Measurements from ENCODE around the gene MIOS. TPM values are rescaled to one million over a fixed set of nuclear protein-coding genes. Genes with fewer than 3 reads are reported as not detected.

The MIOS gene
- total and polyA plus RNA-seq, 2 of the 4 experiments (the other 2 are of a cell fraction) = 10.6 to 32.4 TPM

GRCh38 chr7:7585241-7585928 lies 18.7 kb downstream of the MIOS start:
- ATAC-seq (ENCODE audit: low read depth) = no peak
- H4K5ac ChIP-seq (ENCODE audit: low read depth, low read length) = no peak overlapping the region
- intact Hi-C loops (cut with micrococcal nuclease) = no loop called here
- WGBS, 2 experiments (ENCODE audit: extremely low coverage in 2 of 2, insufficient read length in 1 of 2) = no CpG with 5 or more reads among the region's 5 CpGs
- H3K14ac ChIP-seq (replicated peaks; ENCODE audit: low read depth, low read length) = no peak overlapping the region
- 0 out of 4 replicates have a peak, but pooled peaks cover 0 to 2% of the 10 kb centered on the region in 2 experiments for H3K79me1 ChIP-seq (ENCODE audit: low read depth in 1 of 2, low read length in 2 of 2)
- H2BK20ac ChIP-seq (ENCODE audit: low read depth, low read length) = no peak overlapping the region
- no peak overlapping the region for H3K18ac ChIP-seq (ENCODE audit: low read depth, low read length)
- H4K20me1 ChIP-seq (ENCODE audit: insufficient read depth, low read length) = no peaks in the 10 kb centered on the region
- H2AK5ac ChIP-seq (ENCODE audit: low read depth, low read length) = no peak overlapping the region
- H3K4ac ChIP-seq (ENCODE audit: low read depth, low read length) = no peak overlapping the region
- no peak overlapping the region for H3K4me2 ChIP-seq (ENCODE audit: low read depth, low read length)
- H4K8ac ChIP-seq (ENCODE audit: low read depth in 2 of 2, low read length in 2 of 2) = no peak overlapping the region
- no peak overlapping the region for H3K27ac ChIP-seq (ENCODE audit: insufficient read depth, low read length)
- in situ Hi-C loops (cut with MboI; ENCODE audit: low sequenced_read_pairs) = no loop called here
- no peak overlapping the region for H2AFZ ChIP-seq (replicated peaks; ENCODE audit: low read length, poor library complexity)
- no peaks in the 10 kb centered on the region for H3K9me1 ChIP-seq (ENCODE audit: insufficient read depth, low read length)
- H3K27me3 ChIP-seq (ENCODE audit: control insufficient read depth, insufficient read depth, low read length) = no peaks in the 10 kb centered on the region
- no peak for DNase-seq
- POLR2A ChIA-PET (ENCODE audit: unreplicated experiment) = no interaction called here
- no peak overlapping the region for H2BK120ac ChIP-seq (ENCODE audit: low read depth, low read length)
- no peak overlapping the region for H4K91ac ChIP-seq (ENCODE audit: insufficient read depth, low read depth, low read length)
- CTCF ChIA-PET = interaction anchor here (0.7 to 1.1 kb wide), 3 partner anchors 161 to 605 kb away, joined by 3 read pairs; no protein-coding TSS in a partner anchor
- no peak overlapping the region for H2AK9ac ChIP-seq (replicated peaks; ENCODE audit: low read depth, low read length, poor library complexity)
- H3K36me3 ChIP-seq (ENCODE audit: control insufficient read depth, insufficient read depth, low read length) = 0 out of 2 replicates have a peak, but pooled peaks cover 1% of the 10 kb centered on the region
- BruUV-seq (replicated peaks) = no TSS peak
- dilution Hi-C loops (cut with HindIII; ENCODE audit: low sequenced_read_pairs, unreplicated experiment) = no loop called here
- no peaks in the 10 kb centered on the region for H3K9me3 ChIP-seq (ENCODE audit: control insufficient read depth, insufficient read depth, low read length)
- H3K23ac ChIP-seq (ENCODE audit: low read depth, low read length) = no peak overlapping the region
- H3K4me1 ChIP-seq (ENCODE audit: control insufficient read depth, insufficient read depth, low read length) = no peaks in the 10 kb centered on the region
- H3K4me3 ChIP-seq (ENCODE audit: insufficient read depth, low read depth, low read length) = no peak overlapping the region
- no peak for TF ChIP-seq MAZ (IDR thresholded peaks at IDR 0.05; ENCODE audit: borderline replicate concordance, low read depth, low read length)
- TF ChIP-seq ELK1 (IDR thresholded peaks at IDR 0.05; ENCODE audit: borderline replicate concordance, low read depth, low read length) = no peak
- no peak for TF ChIP-seq BHLHE40 (IDR thresholded peaks at IDR 0.05; ENCODE audit: low read depth, low read length)
- TF ChIP-seq RCOR1 (IDR thresholded peaks at IDR 0.05; ENCODE audit: insufficient replicate concordance, low read length) = no peak
- TF ChIP-seq NFE2L2 (IDR thresholded peaks at IDR 0.05; ENCODE audit: low read depth, low read length) = no peak
- TF ChIP-seq MXI1 (IDR thresholded peaks at IDR 0.05; ENCODE audit: borderline replicate concordance, low read depth, low read length) = no peak
- TF ChIP-seq RFX5 (IDR thresholded peaks at IDR 0.05; ENCODE audit: low read depth, low read length) = no peak
- no peak for TF ChIP-seq FOS (IDR thresholded peaks at IDR 0.05; ENCODE audit: low read depth, low read length)
- TF ChIP-seq CTCF (conservative IDR thresholded peaks at IDR 0.05; ENCODE audit: low read depth, low read length) = no peak
- no peak overlapping the region for H3K9ac ChIP-seq (ENCODE audit: low read depth, low read length)
- no peak overlapping the region for H3K56ac ChIP-seq (ENCODE audit: extremely low read depth, insufficient read depth, low read length)
- no peak overlapping the region for H2BK15ac ChIP-seq (ENCODE audit: low read depth, low read length)
- no peak overlapping the region for H2BK5ac ChIP-seq (ENCODE audit: low read depth, low read length, poor library complexity, severe bottlenecking)
